HepG2 (cell line): ENCODE data around the gene PRSS36. TPM values are rescaled to one million over a fixed set of nuclear protein-coding genes. Genes with fewer than 3 reads are reported as not detected.

Source experiments
- ARNTL ChIP-seq: sonication (generic); formaldehyde crosslinking; IDR thresholded peaks from 2 replicates; pipeline ENCODE4 v1.4.0; 2020; ENCODE audit warnings: mild to moderate bottlenecking, missing genetic modification reagents
- DPF2 ChIP-seq: sonication (generic); formaldehyde crosslinking; IDR thresholded peaks from 2 replicates; pipeline ENCODE4 v1.4.0; 2020; ENCODE audit warnings: mild to moderate bottlenecking, low read depth, missing genetic modification reagents, borderline replicate concordance
- EED ChIP-seq: sonication (generic); formaldehyde crosslinking; IDR thresholded peaks from 2 replicates; pipeline ENCODE4 v1.5.0; 2020; ENCODE audit warnings: mild to moderate bottlenecking, missing genetic modification reagents
- ETV6 ChIP-seq: sonication (generic); formaldehyde crosslinking; conservative IDR thresholded peaks from 2 replicates; pipeline ENCODE4 v1.4.0; 2020; ENCODE audit warnings: missing genetic modification reagents
- GATAD2A ChIP-seq: IDR thresholded peaks from 2 replicates; pipeline ENCODE4 v1.6.1; 2016
- GPBP1L1 ChIP-seq: sonication (generic); formaldehyde crosslinking; IDR thresholded peaks from 2 replicates; pipeline ENCODE4 v1.5.0; 2020; ENCODE audit warnings: mild to moderate bottlenecking, missing genetic modification reagents
- KDM4B ChIP-seq: sonication (generic); formaldehyde crosslinking; IDR thresholded peaks from 2 replicates; pipeline ENCODE4 v1.4.0; 2020; ENCODE audit warnings: missing genetic modification reagents
- MIXL1 ChIP-seq: IDR thresholded peaks from 2 replicates; pipeline ENCODE4 v1.6.1; 2016
- REL ChIP-seq: sonication (generic); formaldehyde crosslinking; conservative IDR thresholded peaks from 2 replicates; pipeline ENCODE4 v1.8.0; 2022; ENCODE audit warnings: mild to moderate bottlenecking, missing genetic modification reagents, moderate library complexity
- SIN3B ChIP-seq: fragments of 150-350 bp; IDR thresholded peaks from 2 replicates; pipeline ENCODE4 v1.6.1; 2014; ENCODE audit warnings: low read length
- TGIF2 ChIP-seq: IDR thresholded peaks from 2 replicates; pipeline ENCODE4 v1.6.1; 2016; ENCODE audit warnings: control low read depth, missing compliant biosample characterization
- ZNF205 ChIP-seq: IDR thresholded peaks from 2 replicates; pipeline ENCODE4 v1.6.1; 2018; ENCODE audit warnings: missing biosample characterization, missing genetic modification reagents
- ZNF282 ChIP-seq: fragments of 450-650 bp; IDR thresholded peaks from 2 replicates; pipeline ENCODE4 v1.6.1; 2018; ENCODE audit not compliant: partially characterized antibody
- ZNF672 ChIP-seq: sonication (generic); formaldehyde crosslinking; IDR thresholded peaks from 2 replicates; pipeline ENCODE4 v1.8.1; 2022; ENCODE audit warnings: missing genetic modification reagents
- ZNF792 ChIP-seq: IDR thresholded peaks from 2 replicates; pipeline ENCODE4 v1.6.1; 2016
- ZSCAN5A ChIP-seq: sonication (generic); formaldehyde crosslinking; IDR thresholded peaks from 2 replicates; pipeline ENCODE4 v1.8.0; 2022; ENCODE audit warnings: mild to moderate bottlenecking, missing genetic modification reagents, borderline replicate concordance
- ZXDC ChIP-seq: sonication (generic); formaldehyde crosslinking; IDR thresholded peaks from 2 replicates; pipeline ENCODE4 v1.5.0; 2020; ENCODE audit warnings: mild to moderate bottlenecking, missing genetic modification reagents
- polyA plus RNA-seq, 8 experiments: library from polyadenylated mRNA; depleted of rRNA in 3 of 8; stranded (reverse) in 7 of 8; unstranded in 1 of 8; fragments of >200 nt; fragmentation: Illumina TruSeq in 4 of 8; extraction: Trizol in 4 of 8; gene quantifications; 2 replicates each; pipeline versions ENCODE4 v1.2.1 to v1.2.3, GENCODE V29; 2011 to 2016; ENCODE audit warnings: low read depth in 4 of 8, missing spikeins in 1 of 8, mixed read lengths in 1 of 8; ENCODE audit not compliant: insufficient read depth in 1 of 8
- total RNA-seq, 5 experiments: library from RNA; depleted of rRNA; stranded (reverse); fragments of >200 nt; fragmentation: Illumina TruSeq; extraction: Trizol; gene quantifications; 2 replicates each; pipeline ENCODE4 v1.2.3, GENCODE V29; 2016; ENCODE audit warnings: low read depth in 1 of 5
- TF ChIP-seq, protein P1 (sequence below): sonication (generic); formaldehyde crosslinking; IDR thresholded peaks from 2 replicates; pipeline ENCODE4 v1.9.0; 2021; ENCODE audit warnings: missing genetic modification reagents, mild to moderate bottlenecking, borderline replicate concordance
- TF ChIP-seq, protein P2 (sequence below): sonication (generic); formaldehyde crosslinking; IDR thresholded peaks from 2 replicates; pipeline ENCODE4 v1.8.1; 2023; ENCODE audit warnings: mild to moderate bottlenecking, missing genetic modification reagents
- TF ChIP-seq, protein P3 (sequence below): sonication (generic); formaldehyde crosslinking; IDR thresholded peaks from 2 replicates; pipeline ENCODE4 v1.9.0; 2022; ENCODE audit warnings: missing genetic modification reagents, mild to moderate bottlenecking, borderline replicate concordance

The PRSS36 gene
- total and polyA plus RNA-seq, 2 of the 13 experiments (the other 11 are each of a cell fraction or from before 2014, with no cell fraction given) = 1.5 to 2.1 TPM

GRCh38 chr16:31105677-31106213 lies 44.1 kb downstream of the PRSS36 start (continued):
- TF ChIP-seq REL (CRISPR knock-in tag) (peak; percentile 68; the same call in 1 of the 2 replicates), ZNF282 (no peak), KDM4B (CRISPR knock-in tag) (peak; percentile 96), ETV6 (CRISPR knock-in tag) (peak; percentile 88), MIXL1 (CRISPR knock-in tag) (peak; percentile 86), ZSCAN5A (CRISPR knock-in tag) (peak; percentile 95), ZNF792 (CRISPR knock-in tag) (peak; percentile 98), SIN3B (0 out of 2 replicates have a peak, but pooled peaks have one; percentile 47), TGIF2 (CRISPR knock-in tag) (peak; percentile 78), GATAD2A (CRISPR knock-in tag) (peak; percentile 93), DPF2 (CRISPR knock-in tag) (peak; percentile 81; the same call in 1 of the 2 replicates), ZNF205 (CRISPR knock-in tag) (peak; percentile 96), EED (peak; percentile 70), GPBP1L1 (CRISPR knock-in tag) (no peak), ARNTL (CRISPR knock-in tag) (peak; percentile 98), ZNF672 (no peak; the same call in 1 of the 2 replicates), ZXDC (peak; percentile 96; the same call in 1 of the 2 replicates)
- TF ChIP-seq, protein P1, sequence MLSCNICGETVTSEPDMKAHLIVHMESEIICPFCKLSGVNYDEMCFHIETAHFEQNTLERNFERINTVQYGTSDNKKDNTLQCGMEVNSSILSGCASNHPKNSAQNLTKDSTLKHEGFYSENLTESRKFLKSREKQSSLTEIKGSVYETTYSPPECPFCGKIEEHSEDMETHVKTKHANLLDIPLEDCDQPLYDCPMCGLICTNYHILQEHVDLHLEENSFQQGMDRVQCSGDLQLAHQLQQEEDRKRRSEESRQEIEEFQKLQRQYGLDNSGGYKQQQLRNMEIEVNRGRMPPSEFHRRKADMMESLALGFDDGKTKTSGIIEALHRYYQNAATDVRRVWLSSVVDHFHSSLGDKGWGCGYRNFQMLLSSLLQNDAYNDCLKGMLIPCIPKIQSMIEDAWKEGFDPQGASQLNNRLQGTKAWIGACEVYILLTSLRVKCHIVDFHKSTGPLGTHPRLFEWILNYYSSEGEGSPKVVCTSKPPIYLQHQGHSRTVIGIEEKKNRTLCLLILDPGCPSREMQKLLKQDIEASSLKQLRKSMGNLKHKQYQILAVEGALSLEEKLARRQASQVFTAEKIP (CRISPR knock-in tag) = no peak
- TF ChIP-seq, protein P2, sequence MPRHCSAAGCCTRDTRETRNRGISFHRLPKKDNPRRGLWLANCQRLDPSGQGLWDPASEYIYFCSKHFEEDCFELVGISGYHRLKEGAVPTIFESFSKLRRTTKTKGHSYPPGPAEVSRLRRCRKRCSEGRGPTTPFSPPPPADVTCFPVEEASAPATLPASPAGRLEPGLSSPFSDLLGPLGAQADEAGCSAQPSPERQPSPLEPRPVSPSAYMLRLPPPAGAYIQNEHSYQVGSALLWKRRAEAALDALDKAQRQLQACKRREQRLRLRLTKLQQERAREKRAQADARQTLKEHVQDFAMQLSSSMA (CRISPR knock-in tag) = peak; percentile 97
- TF ChIP-seq, protein P3, sequence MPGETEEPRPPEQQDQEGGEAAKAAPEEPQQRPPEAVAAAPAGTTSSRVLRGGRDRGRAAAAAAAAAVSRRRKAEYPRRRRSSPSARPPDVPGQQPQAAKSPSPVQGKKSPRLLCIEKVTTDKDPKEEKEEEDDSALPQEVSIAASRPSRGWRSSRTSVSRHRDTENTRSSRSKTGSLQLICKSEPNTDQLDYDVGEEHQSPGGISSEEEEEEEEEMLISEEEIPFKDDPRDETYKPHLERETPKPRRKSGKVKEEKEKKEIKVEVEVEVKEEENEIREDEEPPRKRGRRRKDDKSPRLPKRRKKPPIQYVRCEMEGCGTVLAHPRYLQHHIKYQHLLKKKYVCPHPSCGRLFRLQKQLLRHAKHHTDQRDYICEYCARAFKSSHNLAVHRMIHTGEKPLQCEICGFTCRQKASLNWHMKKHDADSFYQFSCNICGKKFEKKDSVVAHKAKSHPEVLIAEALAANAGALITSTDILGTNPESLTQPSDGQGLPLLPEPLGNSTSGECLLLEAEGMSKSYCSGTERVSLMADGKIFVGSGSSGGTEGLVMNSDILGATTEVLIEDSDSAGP (CRISPR knock-in tag) = peak; percentile 89
